GM10248 (cell line): ENCODE measurements around the gene MYO15B.

Experiments used
- CTCF ChIA-PET: fragments of 300-600 bp; sonication (Branson Sonifier 250); formaldehyde crosslinking; extraction: SDS; loops from one replicate; lab custom pipeline; 2021; ENCODE audit warnings: antibody characterized with exemption; lab: Yijun Ruan, JAX
- POLR2A ChIA-PET: fragments of 350-650 bp; sonication (Branson Sonifier 250); formaldehyde crosslinking; extraction: SDS; loops from one replicate; lab custom pipeline; 2020; ENCODE audit warnings: antibody characterized with exemption; lab: Yijun Ruan, JAX
- DNase-seq: peaks from one replicate; pipeline ENCODE4 v3.0.0; 2012; ENCODE audit errors: extremely low spot score
- CTCF ChIP-seq: IDR thresholded peaks from 2 replicates; pipeline ENCODE4 v1.5.1; 2012; ENCODE audit warnings: mild to moderate bottlenecking, low read depth; ENCODE audit errors: extremely low read depth, missing control alignments, control extremely low read depth

MYO15B gene

GRCh38 chr17:75642784-75643642, 55.4 kb downstream of the MYO15B start:
- POLR2A ChIA-PET = no interaction called here
- DNase-seq = no peak

GRCh38 chr17:75643643-75644017, 56.0 kb downstream of the MYO15B start:
- no peak for DNase-seq
- ChIA-PET CTCF (interaction anchor here (1.8 to 29.8 kb wide), 5 partner anchors 8 to 106 kb away, joined by 5 to 856 read pairs (median 19); partner anchors contain the start of gene SMIM5), POLR2A (interaction anchor here (0.6 kb wide), 1 partner anchor 45 kb away, joined by 4 read pairs; no protein-coding TSS in a partner anchor)
- TF ChIP-seq CTCF = no peak

More at GRCh38 chr17:75642784-75643642, 55.4 kb downstream of the MYO15B start:
- TF ChIP-seq CTCF = no peak
- CTCF ChIA-PET = interaction anchor here (1.0 to 29.8 kb wide), 5 partner anchors 9 to 106 kb away, joined by 3 to 856 read pairs (median 8); partner anchors contain the start of gene SMIM5

DNA sequence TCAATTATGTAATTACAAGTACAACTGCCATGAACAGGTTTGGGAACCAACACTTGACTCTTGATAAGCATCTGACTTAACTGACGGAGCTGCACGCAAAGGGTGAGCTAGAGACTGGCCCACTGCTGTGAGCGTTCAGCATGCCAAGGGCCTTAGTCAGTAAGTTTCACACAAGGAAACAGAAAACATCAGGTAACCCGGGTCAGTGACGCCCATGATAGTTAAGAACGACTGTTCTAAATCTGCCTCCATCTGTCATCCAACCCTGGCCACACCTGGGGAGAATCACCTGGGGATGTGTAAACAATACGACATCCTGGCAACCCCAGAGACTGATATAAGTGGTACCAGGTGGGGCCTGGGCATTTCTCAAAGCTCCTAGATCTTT, 57.9 kb downstream of the MYO15B start:
- no peak for DNase-seq
- ChIA-PET POLR2A (interaction anchor here (0.6 kb wide), 1 partner anchor 142 kb away, joined by 3 read pairs; no protein-coding TSS in a partner anchor), CTCF (interaction anchor here (0.8 to 29.8 kb wide), 12 partner anchors 9 to 129 kb away, joined by 3 to 856 read pairs (median 4); partner anchors contain the start of genes SMIM5 and TSEN54)
- TF ChIP-seq CTCF = no peak

GRCh38 chr17:75645889-75646637, 58.5 kb downstream of the MYO15B start:
- POLR2A ChIA-PET = interaction anchor here (1.1 kb wide), 1 partner anchor 134 kb away, joined by 4 read pairs; no protein-coding TSS in a partner anchor
- DNase-seq = peak; percentile 89
- TF ChIP-seq CTCF = no peak
- CTCF ChIA-PET = interaction anchor here (0.8 to 29.8 kb wide), 14 partner anchors 9 to 130 kb away, joined by 3 to 856 read pairs (median 4); partner anchors contain the start of genes RECQL5, SAP30BP, SMIM5 and TSEN54

DNA sequence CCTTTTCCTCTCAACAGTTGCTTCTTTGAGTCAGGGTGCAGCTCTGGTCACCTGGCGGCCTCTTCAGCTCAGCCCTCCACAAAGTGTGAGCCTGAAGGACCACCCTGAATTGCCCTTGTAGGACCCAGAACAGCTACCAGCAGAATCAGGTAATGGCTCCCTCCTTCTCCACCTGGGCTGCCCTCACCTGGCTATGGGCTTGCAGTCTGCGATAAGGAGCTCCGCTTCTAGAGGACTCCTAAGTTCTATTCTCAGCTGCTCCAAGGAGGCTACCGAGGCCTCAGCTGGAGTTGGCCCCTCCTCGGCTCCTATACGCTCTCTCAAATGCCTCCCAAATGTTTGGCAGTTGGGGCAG, 59.0 kb downstream of the MYO15B start:
- CTCF ChIA-PET = interaction anchor here (1.2 to 29.8 kb wide), 12 partner anchors 8 to 130 kb away, joined by 3 to 856 read pairs (median 4); partner anchors contain the start of genes RECQL5, SAP30BP, SMIM5 and TSEN54
- POLR2A ChIA-PET = interaction anchor here (1.1 kb wide), 1 partner anchor 133 kb away, joined by 4 read pairs; no protein-coding TSS in a partner anchor

More for the DNA sequence above, 59.0 kb downstream of the MYO15B start:
- TF ChIP-seq CTCF = no peak
- no peak for DNase-seq
